ENCODE data around the gene ARHGEF26.

GRCh38 chr3:154111365-154111935, 9.7 kb upstream of the ARHGEF26 start:
- TF ChIP-seq, protein P1, sequence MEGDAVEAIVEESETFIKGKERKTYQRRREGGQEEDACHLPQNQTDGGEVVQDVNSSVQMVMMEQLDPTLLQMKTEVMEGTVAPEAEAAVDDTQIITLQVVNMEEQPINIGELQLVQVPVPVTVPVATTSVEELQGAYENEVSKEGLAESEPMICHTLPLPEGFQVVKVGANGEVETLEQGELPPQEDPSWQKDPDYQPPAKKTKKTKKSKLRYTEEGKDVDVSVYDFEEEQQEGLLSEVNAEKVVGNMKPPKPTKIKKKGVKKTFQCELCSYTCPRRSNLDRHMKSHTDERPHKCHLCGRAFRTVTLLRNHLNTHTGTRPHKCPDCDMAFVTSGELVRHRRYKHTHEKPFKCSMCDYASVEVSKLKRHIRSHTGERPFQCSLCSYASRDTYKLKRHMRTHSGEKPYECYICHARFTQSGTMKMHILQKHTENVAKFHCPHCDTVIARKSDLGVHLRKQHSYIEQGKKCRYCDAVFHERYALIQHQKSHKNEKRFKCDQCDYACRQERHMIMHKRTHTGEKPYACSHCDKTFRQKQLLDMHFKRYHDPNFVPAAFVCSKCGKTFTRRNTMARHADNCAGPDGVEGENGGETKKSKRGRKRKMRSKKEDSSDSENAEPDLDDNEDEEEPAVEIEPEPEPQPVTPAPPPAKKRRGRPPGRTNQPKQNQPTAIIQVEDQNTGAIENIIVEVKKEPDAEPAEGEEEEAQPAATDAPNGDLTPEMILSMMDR (IDR thresholded peaks at IDR 0.05) = no peak
- no peak for TF ChIP-seq POLR2A (IDR thresholded peaks at IDR 0.05)
